Gastrocnemius medialis (tissue), 4 donors: ENCODE measurements around the gene CTCFL. TPM values are rescaled to one million over a fixed set of nuclear protein-coding genes. Genes with fewer than 3 reads are reported as not detected.

Experiments used
- ATAC-seq, 2 donors: fragments of 150-250 bp; one replicate each; pipeline ENCODE4 v1.9.1; 2016
- DNase-seq, 2 donors: peaks; one replicate each; pipeline ENCODE4 v3.0.0-alpha.2; 2019
- H3K27ac ChIP-seq, 4 donors: fragments of 200-600 bp; sonication (generic); 1 replicate in 1 of 4; 2 replicates in 3 of 4; pipeline ENCODE4 v1.5.1; 2016 to 2018; ENCODE audit warnings: mild to moderate bottlenecking in 2 of 4, moderate library complexity in 1 of 4
- H3K27me3 ChIP-seq, 3 donors: fragments of 200-600 bp; sonication (generic) in 2 of 3; 1 replicate in 1 of 3; 2 replicates in 2 of 3; pipeline versions ENCODE4 v1.5.1 to v1.6.0; 2016 to 2019; ENCODE audit warnings: mild to moderate bottlenecking in 1 of 3, moderate library complexity in 1 of 3
- H3K36me3 ChIP-seq, 2 donors: fragments of 200-600 bp; sonication (generic) in 1 of 2; one replicate each; pipeline ENCODE4 v1.5.1; 2017 to 2018
- H3K4me1 ChIP-seq, 2 donors: fragments of 200-600 bp; sonication (generic) in 1 of 2; one replicate each; pipeline ENCODE4 v1.5.1; 2016 to 2017; ENCODE audit warnings: mild to moderate bottlenecking in 2 of 2
- H3K4me3 ChIP-seq, 4 donors: fragments of 200-600 bp; sonication (generic) in 3 of 4; 1 replicate in 1 of 4; 2 replicates in 3 of 4; pipeline ENCODE4 v1.5.1; 2016 to 2019; ENCODE audit warnings: mild to moderate bottlenecking in 2 of 4
- H3K9me3 ChIP-seq, 3 donors: fragments of 200-600 bp; sonication (generic) in 2 of 3; 1 replicate in 1 of 3; 2 replicates in 2 of 3; pipeline ENCODE4 v1.5.1; 2016 to 2019
- POLR2A ChIP-seq, 2 donors: fragments of 450-650 bp; IDR thresholded peaks; one replicate each; pipeline ENCODE4 v1.6.1; 2017; ENCODE audit warnings: antibody characterized with exemption in 2 of 2, mild to moderate bottlenecking in 2 of 2, moderate library complexity in 2 of 2
- in situ Hi-C, 4 donors: fragments of 200-750 bp; cut with MboI; loops; one replicate each; pipeline versions ENCODE4 v1.15.0 to v1.8.0; 2017; ENCODE audit warnings: low sequenced_read_pairs in 4 of 4
- intact Hi-C: fragments of 100-400 bp; cut with DNase I; formaldehyde crosslinking; loops from one replicate; pipeline ENCODE4 v1.15.1; 2023; ENCODE audit warnings: low total_unique reads
- total RNA-seq, 4 donors: library from RNA; depleted of rRNA; stranded (reverse); fragments of >200 nt; gene quantifications; one replicate each; pipeline versions ENCODE4 v1.1.0 to v1.2.3, GENCODE V29; 2016
- TF ChIP-seq, protein P1 (sequence below), 5 experiments: fragments of 450-650 bp in 3 of 5; fragments of 200-600 bp in 2 of 5; sonication (generic) in 2 of 5; IDR thresholded peaks in 4 of 5; conservative IDR thresholded peaks in 1 of 5; 1 replicate in 4 of 5; 2 replicates in 1 of 5; pipeline ENCODE4 v1.5.1; 2016 to 2019; ENCODE audit warnings: antibody characterized with exemption in 5 of 5, mild to moderate bottlenecking in 3 of 5, moderate library complexity in 3 of 5

Gene CTCFL
- total RNA-seq, 4 donors from 2014 or later: not detected

DNA sequence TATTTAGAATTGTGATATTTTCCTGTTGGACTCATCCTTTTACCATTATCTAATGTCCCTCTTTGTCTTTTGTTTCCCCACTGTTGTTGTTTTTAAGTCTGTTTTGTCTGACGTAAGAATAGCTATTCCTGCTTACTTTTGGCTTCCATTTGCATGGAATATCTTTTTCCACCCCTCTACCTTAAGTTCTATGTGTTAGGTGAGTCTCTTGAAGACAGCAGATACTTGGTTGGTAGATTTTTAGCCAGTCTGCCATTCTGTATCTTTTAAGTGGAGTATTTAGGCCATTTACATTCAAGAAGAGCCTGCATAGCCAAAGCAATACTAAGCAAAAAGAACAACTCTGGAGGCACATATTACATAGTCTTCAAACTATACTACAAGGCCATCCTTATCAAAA is 39.2 kb downstream of the CTCFL start:
- no peak overlapping the region for H3K4me3 ChIP-seq
- intact Hi-C loops (no loop called here), in situ Hi-C loops (no loop called here)
- ATAC-seq: no peak
- H3K4me1 ChIP-seq: no peaks in the 10 kb centered on the region
- H3K36me3 ChIP-seq: no peaks in the 10 kb centered on the region
- no peak overlapping the region for H3K27ac ChIP-seq
- H3K27me3 ChIP-seq: no peaks in the 10 kb centered on the region
- H3K9me3 ChIP-seq: no peaks in the 10 kb centered on the region
- TF ChIP-seq, protein P1, sequence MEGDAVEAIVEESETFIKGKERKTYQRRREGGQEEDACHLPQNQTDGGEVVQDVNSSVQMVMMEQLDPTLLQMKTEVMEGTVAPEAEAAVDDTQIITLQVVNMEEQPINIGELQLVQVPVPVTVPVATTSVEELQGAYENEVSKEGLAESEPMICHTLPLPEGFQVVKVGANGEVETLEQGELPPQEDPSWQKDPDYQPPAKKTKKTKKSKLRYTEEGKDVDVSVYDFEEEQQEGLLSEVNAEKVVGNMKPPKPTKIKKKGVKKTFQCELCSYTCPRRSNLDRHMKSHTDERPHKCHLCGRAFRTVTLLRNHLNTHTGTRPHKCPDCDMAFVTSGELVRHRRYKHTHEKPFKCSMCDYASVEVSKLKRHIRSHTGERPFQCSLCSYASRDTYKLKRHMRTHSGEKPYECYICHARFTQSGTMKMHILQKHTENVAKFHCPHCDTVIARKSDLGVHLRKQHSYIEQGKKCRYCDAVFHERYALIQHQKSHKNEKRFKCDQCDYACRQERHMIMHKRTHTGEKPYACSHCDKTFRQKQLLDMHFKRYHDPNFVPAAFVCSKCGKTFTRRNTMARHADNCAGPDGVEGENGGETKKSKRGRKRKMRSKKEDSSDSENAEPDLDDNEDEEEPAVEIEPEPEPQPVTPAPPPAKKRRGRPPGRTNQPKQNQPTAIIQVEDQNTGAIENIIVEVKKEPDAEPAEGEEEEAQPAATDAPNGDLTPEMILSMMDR (IDR thresholded peaks at IDR 0.05 in 4 of 5, conservative IDR thresholded peaks at IDR 0.05 in 1 of 5): no peak
- no peak for TF ChIP-seq POLR2A (IDR thresholded peaks at IDR 0.05)
- no peak for DNase-seq

DNA sequence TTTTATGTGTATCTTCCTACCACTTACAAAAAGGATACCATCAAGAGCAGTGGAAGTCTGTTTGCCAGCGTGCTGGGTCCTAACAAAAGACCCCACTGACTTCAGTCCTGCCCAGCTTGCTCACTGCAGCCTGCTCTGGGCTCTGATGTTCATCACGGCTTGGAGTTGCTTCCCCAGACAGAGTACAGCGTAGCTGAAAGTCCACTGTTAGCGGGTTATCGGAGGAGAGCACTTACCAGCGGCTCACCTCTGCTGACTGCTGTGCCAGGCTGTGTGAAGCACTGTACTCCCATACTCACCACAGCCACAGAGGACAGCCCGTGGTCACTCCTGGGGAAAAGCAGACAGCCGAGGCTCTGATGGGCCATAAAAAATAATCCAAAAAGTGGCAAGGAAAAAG is 40.2 kb downstream of the CTCFL start:
- no peaks in the 10 kb centered on the region for H3K4me1 ChIP-seq
- H3K9me3 ChIP-seq: no peaks in the 10 kb centered on the region
- no peak for ATAC-seq
- H3K36me3 ChIP-seq: no peaks in the 10 kb centered on the region
- intact Hi-C loops (no loop called here), in situ Hi-C loops (no loop called here)
- no peak overlapping the region for H3K4me3 ChIP-seq
- TF ChIP-seq, protein P1 (IDR thresholded peaks at IDR 0.05 in 4 of 5, conservative IDR thresholded peaks at IDR 0.05 in 1 of 5): no peak
- no peak for TF ChIP-seq POLR2A (IDR thresholded peaks at IDR 0.05)
- H3K27ac ChIP-seq: no peak overlapping the region
- no peak for DNase-seq
- no peaks in the 10 kb centered on the region for H3K27me3 ChIP-seq

DNA sequence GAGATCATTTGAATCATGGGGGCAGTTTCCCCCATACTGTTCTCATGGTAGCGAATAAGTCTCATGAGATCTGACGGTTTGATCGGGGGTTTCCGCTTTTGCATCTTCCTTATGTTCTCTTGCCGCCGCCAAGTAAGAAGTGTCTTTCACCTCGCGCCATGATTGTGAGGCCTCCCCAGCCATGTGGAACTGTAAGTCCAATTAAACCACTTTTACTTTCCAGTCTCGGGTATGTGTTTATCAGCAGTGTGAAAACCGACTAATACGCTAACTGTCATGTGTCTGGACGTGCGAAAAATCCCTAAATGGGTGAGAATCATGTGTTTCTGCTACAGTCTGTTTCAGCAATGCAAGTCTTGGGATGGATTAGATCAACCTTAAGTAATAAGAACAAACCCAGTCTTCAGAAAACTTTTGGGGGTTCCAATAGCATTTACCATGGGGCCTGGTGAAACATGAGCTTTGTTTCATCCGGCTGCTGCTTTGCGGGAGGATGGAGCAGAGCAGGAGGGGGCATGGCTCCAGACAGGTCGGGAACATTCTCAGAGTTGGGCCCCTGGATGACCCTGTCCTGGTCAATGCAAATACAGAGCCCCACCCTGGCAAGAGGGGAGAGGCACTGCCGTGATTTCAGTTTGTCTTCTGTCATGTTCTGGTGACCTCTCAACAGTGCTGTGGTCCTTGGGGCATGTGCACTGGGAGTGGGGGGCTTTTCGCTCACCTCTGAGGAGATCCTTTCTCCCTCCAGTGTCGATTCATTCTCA is 41.5 kb downstream of the CTCFL start:
- Histone ChIP-seq H3K36me3 (no peaks in the 10 kb centered on the region), H3K4me3 (no peak overlapping the region), H3K9me3 (no peaks in the 10 kb centered on the region), H3K27ac (no peak overlapping the region), H3K4me1 (no peaks in the 10 kb centered on the region), H3K27me3 (no peaks in the 10 kb centered on the region)
- ATAC-seq (no peak), DNase-seq (no peak)
- intact Hi-C loops: no loop called here
- in situ Hi-C loops: no loop called here
- no peak for TF ChIP-seq POLR2A (IDR thresholded peaks at IDR 0.05)
- TF ChIP-seq, protein P1 (IDR thresholded peaks at IDR 0.05 in 4 of 5, conservative IDR thresholded peaks at IDR 0.05 in 1 of 5): no peak

DNA sequence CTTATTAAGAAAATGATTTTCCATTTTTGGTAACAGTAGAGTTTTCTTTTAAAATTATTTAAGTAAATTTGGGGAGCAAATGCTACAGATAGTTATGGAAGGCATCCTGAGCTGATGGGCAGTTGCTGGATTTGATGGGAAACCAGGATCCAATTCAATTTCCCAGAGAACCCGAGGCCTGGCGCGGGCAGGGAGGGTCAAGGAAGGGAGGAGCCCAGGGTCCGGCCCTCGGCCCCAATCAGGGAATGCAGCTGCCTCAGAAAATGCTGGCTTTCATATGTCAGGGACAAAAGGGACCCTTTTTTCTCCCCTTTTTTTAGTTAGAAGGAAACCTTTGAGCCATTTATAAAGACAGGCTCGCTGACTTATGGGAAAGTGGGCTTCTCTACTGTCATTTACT is 42.1 kb downstream of the CTCFL start:
- DNase-seq (no peak), ATAC-seq (no peak)
- no peaks in the 10 kb centered on the region for H3K36me3 ChIP-seq
- in situ Hi-C loops (no loop called here), intact Hi-C loops (no loop called here)
- no peak overlapping the region for H3K4me3 ChIP-seq
- TF ChIP-seq POLR2A (IDR thresholded peaks at IDR 0.05): no peak
- TF ChIP-seq, protein P1 (IDR thresholded peaks at IDR 0.05 in 4 of 5, conservative IDR thresholded peaks at IDR 0.05 in 1 of 5): no peak
- H3K9me3 ChIP-seq: no peaks in the 10 kb centered on the region
- no peak overlapping the region for H3K27ac ChIP-seq
- H3K4me1 ChIP-seq: no peaks in the 10 kb centered on the region
- H3K27me3 ChIP-seq: no peaks in the 10 kb centered on the region

DNA sequence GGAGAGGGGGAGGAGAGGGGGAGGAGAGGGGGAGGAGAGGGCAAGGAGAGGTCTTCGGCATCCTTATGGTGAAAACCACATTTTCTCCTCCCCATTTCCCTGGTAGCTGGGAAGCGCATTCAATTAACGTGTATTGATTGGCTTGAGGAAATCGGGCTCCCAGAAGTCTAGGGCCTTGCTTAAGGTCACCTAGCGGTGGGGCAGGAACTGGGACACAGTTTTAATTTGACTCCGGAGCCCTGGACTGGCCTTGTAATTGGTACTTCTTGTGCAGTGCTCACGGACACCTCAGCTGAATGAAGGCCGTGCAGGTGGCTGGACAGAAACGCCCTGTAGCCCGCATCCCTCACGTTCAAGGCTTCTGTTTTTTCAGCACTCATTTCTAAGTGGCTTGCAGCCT is 42.8 kb downstream of the CTCFL start:
- Histone ChIP-seq H3K4me1 (no peaks in the 10 kb centered on the region), H3K27me3 (no peaks in the 10 kb centered on the region), H3K9me3 (no peaks in the 10 kb centered on the region), H3K27ac (no peak overlapping the region), H3K4me3 (no peak overlapping the region), H3K36me3 (no peaks in the 10 kb centered on the region)
- TF ChIP-seq POLR2A (IDR thresholded peaks at IDR 0.05): no peak
- TF ChIP-seq, protein P1 (IDR thresholded peaks at IDR 0.05 in 4 of 5, conservative IDR thresholded peaks at IDR 0.05 in 1 of 5): no peak
- DNase-seq (no peak), ATAC-seq (no peak)
- in situ Hi-C loops: no loop called here
- intact Hi-C loops: no loop called here
